B cell (primary cell): ENCODE data around the gene CFAP221.

Source experiments
- EZH2 ChIP-seq: IDR thresholded peaks from 2 replicates; pipeline ENCODE4 v1.6.1; 2012; ENCODE audit warnings: borderline replicate concordance, low read depth, mild to moderate bottlenecking, moderate library complexity, low read length; ENCODE audit not compliant: insufficient read depth, poor library complexity, severe bottlenecking
- TF ChIP-seq, protein P1 (sequence below): fragments of 200-600 bp; IDR thresholded peaks from one replicate; pipeline ENCODE4 v1.8.0; 2022; ENCODE audit warnings: antibody characterized with exemption, mild to moderate bottlenecking

- no peak for TF ChIP-seq EZH2
- TF ChIP-seq, protein P1, sequence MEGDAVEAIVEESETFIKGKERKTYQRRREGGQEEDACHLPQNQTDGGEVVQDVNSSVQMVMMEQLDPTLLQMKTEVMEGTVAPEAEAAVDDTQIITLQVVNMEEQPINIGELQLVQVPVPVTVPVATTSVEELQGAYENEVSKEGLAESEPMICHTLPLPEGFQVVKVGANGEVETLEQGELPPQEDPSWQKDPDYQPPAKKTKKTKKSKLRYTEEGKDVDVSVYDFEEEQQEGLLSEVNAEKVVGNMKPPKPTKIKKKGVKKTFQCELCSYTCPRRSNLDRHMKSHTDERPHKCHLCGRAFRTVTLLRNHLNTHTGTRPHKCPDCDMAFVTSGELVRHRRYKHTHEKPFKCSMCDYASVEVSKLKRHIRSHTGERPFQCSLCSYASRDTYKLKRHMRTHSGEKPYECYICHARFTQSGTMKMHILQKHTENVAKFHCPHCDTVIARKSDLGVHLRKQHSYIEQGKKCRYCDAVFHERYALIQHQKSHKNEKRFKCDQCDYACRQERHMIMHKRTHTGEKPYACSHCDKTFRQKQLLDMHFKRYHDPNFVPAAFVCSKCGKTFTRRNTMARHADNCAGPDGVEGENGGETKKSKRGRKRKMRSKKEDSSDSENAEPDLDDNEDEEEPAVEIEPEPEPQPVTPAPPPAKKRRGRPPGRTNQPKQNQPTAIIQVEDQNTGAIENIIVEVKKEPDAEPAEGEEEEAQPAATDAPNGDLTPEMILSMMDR, result no peak
Measured at GRCh38 chr2:119599384-119599783, 55.1 kb downstream of the CFAP221 start.
